GM23248 (cell line): ENCODE data around the gene ZBTB49.

Experiments used
- EZH2 ChIP-seq: fragments of 200-600 bp; sonication (generic); IDR thresholded peaks from 2 replicates; pipeline ENCODE4 v1.6.1; 2018; ENCODE audit warnings: antibody characterized with exemption, mild to moderate bottlenecking; ENCODE audit not compliant: insufficient read depth, poor library complexity, severe bottlenecking
- EZH2phosphoT487 ChIP-seq: fragments of 200-600 bp; sonication (generic); IDR thresholded peaks from 2 replicates; pipeline ENCODE4 v1.6.1; 2018; ENCODE audit warnings: antibody characterized with exemption, moderate library complexity, mild to moderate bottlenecking, low read depth; ENCODE audit not compliant: insufficient read depth

GRCh38 chr4:4334798-4335520, 44.9 kb downstream of the ZBTB49 start:
- no peak for TF ChIP-seq EZH2
- TF ChIP-seq EZH2phosphoT487 = no peak
